Measurements from ENCODE around the gene FAM221B. TPM values are rescaled to one million over a fixed set of nuclear protein-coding genes. Genes with fewer than 3 reads are reported as not detected.

The FAM221B gene
- not detected in 2 replicates for total RNA-seq (2014; rRNA removed; shearing (Covaris generic))
- polyA plus RNA-seq (2014; cell fraction: nucleus; rRNA removed) = not detected in 2 replicates

DNA sequence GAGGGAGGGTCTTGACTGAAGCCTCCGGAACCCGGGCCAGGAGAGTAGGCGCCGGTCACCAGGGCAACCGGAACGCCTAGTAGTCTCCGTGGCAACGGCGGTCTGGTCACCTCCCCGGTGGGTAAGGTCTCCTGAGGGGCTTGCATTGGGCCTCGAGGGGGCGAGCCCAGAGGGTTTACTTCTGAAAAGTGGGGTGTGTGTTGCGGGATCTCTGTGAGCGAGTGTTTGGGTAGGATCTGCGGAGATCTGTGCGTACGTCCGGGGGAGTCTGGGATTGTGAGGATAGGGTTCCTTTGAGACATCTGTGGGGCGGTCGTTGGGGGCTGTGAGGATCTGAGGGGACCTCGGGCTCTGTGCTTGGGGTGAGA is at the start of gene FAM221B:
FAM221B (minus strand) TSS at position 17 of the 368 bp plus-strand sequence. CDS start 2,571 bp downstream, outside the sequence.
- no peak for DNase-seq (ENCODE audit: extremely low read depth, low read depth)

- DNase-seq (ENCODE audit: extremely low read depth, low read depth) = no peak
Measured at GRCh38 chr9:35872505-35872904, 44.0 kb upstream of the FAM221B start.

DNA sequence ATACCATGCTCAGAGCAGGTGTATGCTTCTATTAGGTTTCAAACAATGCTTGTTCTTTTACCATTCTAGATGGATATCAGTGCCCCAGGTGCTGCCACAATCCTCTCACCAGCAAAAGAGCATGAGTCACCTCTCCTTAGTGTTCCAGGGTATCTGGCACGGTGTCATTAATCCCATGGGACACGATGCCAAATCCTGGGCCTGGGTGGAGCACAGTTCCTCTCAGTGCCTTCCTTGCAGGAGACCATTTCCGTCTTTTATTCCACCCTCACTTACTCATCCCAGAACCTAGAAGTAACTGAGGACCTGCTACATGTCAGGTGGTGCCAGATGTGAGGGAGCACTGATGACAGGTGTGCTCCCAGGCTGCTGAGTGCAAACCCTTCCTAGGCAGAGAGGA is 43.0 kb upstream of the FAM221B start:
- DNase-seq (ENCODE audit: extremely low read depth, low read depth) = no peak

DNA sequence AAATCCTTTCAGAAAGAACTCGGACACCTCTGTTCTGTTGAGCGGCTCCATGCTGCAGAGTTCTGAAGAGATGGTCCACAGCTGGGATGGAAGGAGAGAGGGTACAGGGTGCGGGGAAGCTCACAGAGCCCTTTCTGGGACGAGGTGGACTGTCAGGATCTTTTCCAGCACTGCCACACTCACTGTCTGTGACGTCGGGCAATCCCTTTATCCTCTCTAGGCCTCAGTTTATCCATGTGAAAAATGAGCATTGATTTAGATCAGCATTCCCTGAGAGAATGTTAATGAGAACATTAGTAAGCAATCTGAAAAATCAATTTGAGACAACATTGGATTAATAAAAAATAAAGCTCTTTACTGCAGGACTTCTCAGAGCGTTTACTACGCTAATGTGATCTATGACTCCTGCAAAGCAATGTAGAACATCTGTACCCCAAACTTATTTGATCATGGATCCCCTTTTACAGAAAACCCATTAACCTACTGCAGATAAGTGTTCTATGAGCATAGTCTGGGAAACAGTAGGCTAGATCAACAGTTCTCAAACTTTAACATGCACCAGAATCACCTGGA is 41.9 kb upstream of the FAM221B start, which contains the start of gene OR13J1:
OR13J1 (minus strand) TSS at position 51 of the 573 bp plus-strand sequence; CDS start at position 51, 0 bp downstream.
- no peak for DNase-seq (ENCODE audit: extremely low read depth, low read depth)

DNA sequence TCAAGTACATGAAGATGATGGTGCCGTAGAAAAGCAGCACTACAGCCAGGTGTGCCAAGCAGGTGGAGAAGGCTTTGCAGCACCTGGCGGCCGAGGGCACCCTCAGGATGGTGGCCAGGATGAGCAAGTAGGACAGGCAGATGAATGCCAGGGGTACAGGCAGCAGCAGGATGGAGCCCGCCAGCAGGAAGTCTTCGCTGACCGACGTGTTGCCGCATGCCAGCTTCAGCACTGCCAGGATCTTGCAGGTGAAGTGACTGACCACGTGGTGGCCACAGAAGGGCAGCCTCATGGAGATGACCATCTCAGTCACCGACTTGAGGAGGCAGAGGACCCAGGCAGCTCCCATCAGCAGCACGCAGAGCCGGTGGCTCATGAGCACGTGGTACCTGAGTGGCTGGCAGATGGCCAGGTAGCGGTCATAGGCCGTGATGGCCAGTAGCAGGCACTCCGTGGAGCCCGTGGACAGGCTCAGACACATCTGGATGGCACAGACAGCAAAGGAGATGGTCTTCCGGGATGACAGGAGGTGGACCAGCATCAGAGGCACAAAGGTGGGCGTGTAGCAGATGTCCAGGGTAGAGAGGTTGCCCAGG is 41.2 kb upstream of the FAM221B start:
- DNase-seq (ENCODE audit: extremely low read depth, low read depth) = no peak

GRCh38 chr9:35868933-35869332 is 40.4 kb upstream of the FAM221B start:
- DNase-seq (ENCODE audit: extremely low read depth, low read depth) = no peak

- no peak for DNase-seq (ENCODE audit: extremely low read depth, low read depth)
Measured at GRCh38 chr9:35867538-35867937, 39.0 kb upstream of the FAM221B start.

DNA sequence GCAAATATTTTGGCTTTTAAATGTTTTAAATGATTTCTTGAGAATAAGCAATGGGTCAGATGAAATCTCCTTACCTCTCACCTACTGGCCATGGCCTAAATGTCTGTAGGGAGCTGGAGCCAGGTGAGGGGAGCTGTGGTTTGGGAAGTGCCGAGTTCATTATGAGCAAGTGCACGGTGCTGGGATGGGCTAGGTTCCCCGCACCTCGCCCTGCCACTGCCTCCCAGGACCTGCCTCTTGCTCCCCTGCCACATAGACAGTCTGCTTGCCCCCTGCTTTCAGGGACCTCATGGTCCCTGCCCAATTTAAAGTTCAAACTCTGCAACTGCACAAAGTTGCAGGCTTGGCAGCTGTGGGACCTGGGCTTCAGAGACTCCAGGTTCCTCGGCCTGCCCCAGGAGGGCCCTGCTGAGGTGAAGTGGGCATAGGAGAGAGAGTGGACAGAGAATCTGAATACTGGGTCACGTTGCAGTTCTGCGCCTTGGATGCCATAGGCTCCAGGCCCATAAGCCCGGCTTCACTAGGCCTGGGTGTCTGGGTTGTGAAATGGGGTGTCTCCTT is 36.2 kb upstream of the FAM221B start:
- DNase-seq (ENCODE audit: extremely low read depth, low read depth) = no peak

DNA sequence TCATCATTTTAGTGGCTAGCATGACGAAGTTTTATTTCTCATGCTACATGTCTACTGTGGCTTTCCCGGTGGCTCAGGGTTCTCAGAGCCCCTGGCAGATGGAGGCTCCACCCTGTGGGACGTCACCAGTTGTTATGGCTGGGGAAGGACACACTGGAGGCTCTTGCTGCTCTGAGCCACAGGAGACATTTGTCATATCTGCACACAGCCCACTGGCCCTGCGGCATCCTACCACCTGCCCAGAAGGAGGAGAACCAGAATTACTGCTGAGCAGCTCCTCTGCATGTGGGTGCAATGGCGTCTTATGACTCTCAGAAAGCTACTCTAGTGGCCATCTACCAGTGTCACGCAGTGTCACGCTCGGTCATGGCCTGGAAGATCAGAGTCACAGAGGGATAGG is 35.1 kb upstream of the FAM221B start:
- no peak for DNase-seq (ENCODE audit: extremely low read depth, low read depth)

- no peak for DNase-seq (ENCODE audit: extremely low read depth, low read depth)
Measured at GRCh38 chr9:35862328-35862727, 33.8 kb upstream of the FAM221B start.

- DNase-seq (ENCODE audit: extremely low read depth, low read depth) = no peak
Measured at GRCh38 chr9:35861161-35861897, 32.8 kb upstream of the FAM221B start.

GRCh38 chr9:35859990-35860339 is 31.4 kb upstream of the FAM221B start:
- DNase-seq (ENCODE audit: extremely low read depth, low read depth) = no peak

DNA sequence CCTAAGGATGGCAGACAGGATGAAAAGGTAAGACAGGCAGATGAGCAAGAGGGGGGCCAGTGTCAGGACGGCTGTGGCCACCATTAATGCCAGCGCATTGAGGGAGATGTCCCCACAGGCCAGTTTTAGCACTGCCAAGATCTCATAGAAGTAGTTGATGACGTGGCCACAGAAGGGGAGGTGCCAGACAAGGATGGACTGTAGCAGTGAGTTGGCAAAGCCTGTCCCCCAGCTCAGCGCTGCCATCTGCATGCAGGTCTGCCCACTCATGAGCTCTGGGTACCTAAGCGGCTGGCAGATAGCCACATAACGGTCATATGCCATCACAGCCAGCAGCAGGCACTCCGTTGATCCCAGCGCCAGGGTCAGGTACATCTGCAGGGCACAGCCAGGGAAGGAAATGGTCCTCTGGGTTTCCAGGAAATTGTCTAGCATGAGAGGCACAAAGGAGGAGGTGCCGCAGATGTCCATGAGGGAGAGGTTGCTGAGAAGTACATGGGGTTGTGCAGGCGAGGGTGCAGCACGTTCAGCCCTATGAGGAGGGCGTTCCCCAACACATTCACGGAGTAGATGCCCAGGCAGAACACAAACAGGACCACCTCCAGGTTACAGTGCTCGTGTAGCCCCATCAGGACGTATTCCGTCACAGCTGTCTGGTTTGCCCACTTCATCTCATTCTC is 30.9 kb upstream of the FAM221B start:
- DNase-seq (ENCODE audit: extremely low read depth, low read depth) = no peak

- DNase-seq (ENCODE audit: extremely low read depth, low read depth) = no peak
Measured at GRCh38 chr9:35858458-35858857, 29.9 kb upstream of the FAM221B start.

DNA sequence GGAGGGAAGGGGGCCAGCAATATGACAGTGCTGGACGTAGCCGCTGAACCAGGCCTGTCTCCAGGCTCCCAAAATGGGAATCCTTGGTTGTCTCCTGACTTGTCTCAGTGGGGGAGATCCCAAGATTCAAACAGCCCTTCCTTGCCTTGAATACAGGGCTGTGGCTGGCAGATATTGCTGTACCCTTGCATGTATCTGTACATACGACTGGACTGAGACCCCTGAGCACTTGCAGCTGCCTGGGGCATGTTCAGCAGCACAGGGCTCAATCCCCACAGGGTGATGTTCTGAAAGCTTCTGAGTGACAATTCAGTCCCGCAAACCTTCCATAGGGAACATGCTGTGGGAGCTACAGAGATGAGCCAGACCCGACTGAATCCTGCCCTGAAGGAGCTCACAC is 28.4 kb upstream of the FAM221B start:
- DNase-seq (ENCODE audit: extremely low read depth, low read depth) = no peak

DNA sequence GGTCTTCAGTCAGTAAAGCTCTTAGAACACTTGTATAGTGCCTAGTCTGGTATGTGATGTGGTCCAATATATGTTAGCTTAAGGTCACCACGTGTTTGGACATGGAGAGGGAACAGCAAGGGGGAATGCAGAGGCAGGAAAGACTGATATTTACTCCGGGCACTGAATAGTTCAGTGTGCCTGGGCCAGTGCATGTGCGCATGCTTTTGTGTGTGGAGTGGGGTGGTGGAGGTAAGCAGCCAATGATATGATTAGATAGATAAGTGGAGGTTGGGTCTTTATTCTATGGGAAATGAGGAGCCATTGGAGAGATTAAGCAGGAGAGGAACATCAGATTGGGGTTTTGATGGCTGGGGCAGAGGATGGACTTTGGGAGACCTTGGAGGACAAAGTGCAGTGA is 27.7 kb upstream of the FAM221B start:
- no peak for DNase-seq (ENCODE audit: extremely low read depth, low read depth)

DNA sequence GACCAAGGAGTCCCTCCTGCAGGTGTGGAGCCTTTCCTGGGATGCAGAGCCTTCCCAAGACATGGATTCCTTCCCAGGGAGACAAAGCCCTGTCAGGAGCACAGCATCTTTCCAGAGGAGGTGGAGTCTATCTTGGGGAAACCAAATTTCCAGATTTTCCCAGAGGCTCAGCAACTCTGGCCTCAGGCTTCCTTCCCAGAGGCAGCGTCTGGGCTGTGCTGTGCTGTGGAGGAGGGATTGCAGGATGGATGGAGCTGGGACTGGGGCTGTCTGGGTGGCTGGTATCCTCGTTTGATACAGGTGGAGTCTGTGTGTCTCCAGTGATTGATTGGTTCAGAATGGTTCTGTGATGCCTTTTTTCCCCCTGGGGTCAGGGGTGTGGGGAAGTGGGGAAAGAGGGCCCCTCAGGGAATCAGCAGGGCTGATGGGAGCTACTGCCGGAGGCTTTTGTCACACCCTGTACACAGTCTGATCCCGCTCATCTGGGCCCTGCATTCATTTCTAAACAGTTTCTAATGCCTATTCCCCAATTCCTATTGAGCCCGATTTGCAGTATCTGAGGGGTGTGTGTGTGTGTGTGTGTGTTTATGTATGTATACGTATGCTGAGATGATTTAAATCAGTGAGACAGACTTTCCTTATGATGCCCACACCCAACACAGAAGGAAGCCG is 25.7 kb upstream of the FAM221B start:
- no peak for DNase-seq (ENCODE audit: extremely low read depth, low read depth)

DNA sequence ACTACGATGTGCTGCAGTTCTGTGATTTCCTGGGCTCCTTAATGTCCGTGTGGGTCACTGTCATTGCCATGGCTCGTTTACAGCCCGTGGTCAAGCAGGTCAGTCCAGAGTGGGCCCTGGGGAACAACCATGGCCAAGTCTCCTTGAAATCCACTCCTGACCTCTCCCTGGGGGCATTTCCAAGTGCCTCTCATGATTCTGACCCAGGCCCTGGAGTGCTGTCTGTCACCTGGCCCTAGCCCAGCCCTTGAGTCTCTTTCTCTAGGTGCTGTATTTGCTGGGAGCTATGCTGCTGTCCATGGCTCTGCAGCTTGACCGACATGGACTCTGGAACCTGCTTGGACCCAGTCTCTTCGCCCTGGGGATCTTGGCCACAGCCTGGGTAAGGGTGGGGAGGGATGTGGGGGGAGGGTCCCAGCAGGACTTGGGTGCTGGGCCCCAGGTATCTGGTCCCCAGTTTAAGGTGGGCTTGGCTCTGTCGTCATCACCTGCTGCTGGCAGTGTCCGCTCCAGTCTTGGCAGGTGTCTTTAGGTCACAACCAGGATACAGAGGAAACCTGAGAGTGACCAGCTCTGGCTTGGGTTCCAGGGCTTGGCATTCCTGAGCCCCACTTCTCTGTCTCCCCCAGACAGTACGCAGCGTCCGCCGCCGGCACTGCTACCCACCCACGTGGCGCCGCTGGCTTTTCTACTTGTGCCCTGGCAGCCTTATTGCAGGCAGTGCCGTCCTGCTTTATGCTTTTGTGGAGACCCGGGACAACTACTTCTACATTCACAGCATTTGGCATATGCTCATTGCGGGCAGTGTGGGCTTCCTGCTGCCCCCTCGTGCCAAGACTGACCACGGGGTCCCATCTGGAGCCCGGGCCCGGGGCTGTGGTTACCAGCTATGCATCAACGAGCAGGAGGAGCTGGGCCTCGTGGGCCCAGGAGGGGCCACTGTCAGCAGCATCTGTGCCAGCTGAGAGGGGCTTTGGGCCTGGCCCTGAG is 24.6 kb upstream of the FAM221B start:
- DNase-seq (ENCODE audit: extremely low read depth, low read depth) = no peak

DNA sequence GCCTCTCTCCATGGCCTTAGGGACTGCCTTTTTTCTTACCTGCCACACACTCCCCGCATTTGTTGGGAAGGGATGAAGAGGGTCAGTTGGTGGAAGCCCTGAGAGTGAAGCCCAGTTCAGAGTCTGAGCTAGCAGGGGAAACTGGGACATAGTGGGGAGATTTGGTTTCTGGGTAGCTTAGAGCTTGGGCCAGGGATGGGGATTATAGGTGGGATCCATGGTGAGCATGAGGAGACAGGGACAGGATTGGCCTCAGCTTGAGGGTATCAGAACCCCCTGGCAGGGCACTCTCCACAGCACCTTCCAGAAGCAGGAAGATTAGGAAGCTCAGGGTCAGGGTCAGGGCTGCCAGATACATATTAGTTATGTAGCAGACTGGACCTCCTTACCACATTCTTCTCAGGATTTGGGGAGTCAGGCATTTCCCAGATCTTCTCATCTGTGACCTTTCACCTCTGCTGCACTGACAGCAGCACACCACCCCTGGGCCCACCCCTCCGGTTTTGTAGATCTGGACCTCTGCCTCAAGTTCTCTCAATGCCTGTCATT is 23.8 kb upstream of the FAM221B start:
- no peak for DNase-seq (ENCODE audit: extremely low read depth, low read depth)
